ENCODE results near the gene ANO6. TPM values are rescaled to one million over a fixed set of nuclear protein-coding genes. Genes with fewer than 3 reads are reported as not detected.

ANO6 gene
- total RNA-seq, 4 donors from 2014 or later: 31.8 to 43.5 (median 34.1) TPM

DNA sequence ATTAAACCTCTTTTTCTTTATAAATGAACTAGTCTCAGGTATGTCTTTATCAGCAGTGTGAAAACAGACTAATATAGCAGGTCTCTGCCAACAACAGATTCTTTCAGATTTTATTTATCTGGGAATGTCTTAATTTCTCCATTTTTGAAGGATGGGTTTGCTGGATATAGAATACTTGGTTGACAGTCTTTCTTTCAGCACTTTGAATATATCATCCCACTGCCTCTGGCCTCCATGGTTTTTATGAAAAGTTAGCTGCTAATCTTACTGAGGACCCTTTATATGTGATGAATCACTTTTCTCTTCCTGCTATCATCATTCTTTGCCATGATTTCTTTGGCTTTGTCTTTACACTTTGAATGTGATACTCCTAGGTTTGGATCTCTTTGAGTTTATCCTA lies 148.0 kb downstream of the ANO6 start:
- DNase-seq (ENCODE audit: low spot score in 2 of 2): no peak
- Histone ChIP-seq H3K4me3 (no peak overlapping the region), H3K9me3 (peaks cover 28% of the 10 kb centered on the region), H3K36me3 (peaks cover 34% of the 10 kb centered on the region), H3K27me3 (no peaks in the 10 kb centered on the region), H3K27ac (no peak overlapping the region), H3K4me1 (no peaks in the 10 kb centered on the region)
- TF ChIP-seq, protein P1, sequence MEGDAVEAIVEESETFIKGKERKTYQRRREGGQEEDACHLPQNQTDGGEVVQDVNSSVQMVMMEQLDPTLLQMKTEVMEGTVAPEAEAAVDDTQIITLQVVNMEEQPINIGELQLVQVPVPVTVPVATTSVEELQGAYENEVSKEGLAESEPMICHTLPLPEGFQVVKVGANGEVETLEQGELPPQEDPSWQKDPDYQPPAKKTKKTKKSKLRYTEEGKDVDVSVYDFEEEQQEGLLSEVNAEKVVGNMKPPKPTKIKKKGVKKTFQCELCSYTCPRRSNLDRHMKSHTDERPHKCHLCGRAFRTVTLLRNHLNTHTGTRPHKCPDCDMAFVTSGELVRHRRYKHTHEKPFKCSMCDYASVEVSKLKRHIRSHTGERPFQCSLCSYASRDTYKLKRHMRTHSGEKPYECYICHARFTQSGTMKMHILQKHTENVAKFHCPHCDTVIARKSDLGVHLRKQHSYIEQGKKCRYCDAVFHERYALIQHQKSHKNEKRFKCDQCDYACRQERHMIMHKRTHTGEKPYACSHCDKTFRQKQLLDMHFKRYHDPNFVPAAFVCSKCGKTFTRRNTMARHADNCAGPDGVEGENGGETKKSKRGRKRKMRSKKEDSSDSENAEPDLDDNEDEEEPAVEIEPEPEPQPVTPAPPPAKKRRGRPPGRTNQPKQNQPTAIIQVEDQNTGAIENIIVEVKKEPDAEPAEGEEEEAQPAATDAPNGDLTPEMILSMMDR (IDR thresholded peaks at IDR 0.05): no peak
- TF ChIP-seq POLR2A (IDR thresholded peaks at IDR 0.05): no peak
- no peak for TF ChIP-seq EP300 (IDR thresholded peaks at IDR 0.05)
- TF ChIP-seq POLR2AphosphoS5 (IDR thresholded peaks at IDR 0.05): no peak

- Histone ChIP-seq H3K27me3 (no peaks in the 10 kb centered on the region), H3K36me3 (peaks cover 39% of the 10 kb centered on the region), H3K4me1 (no peaks in the 10 kb centered on the region), H3K9me3 (peaks cover 13% of the 10 kb centered on the region), H3K4me3 (no peak overlapping the region), H3K27ac (no peak overlapping the region)
- 88% methylated on average over 3 of the region's 3 CpGs for WGBS
- TF ChIP-seq EP300 (IDR thresholded peaks at IDR 0.05): no peak
- TF ChIP-seq POLR2A (IDR thresholded peaks at IDR 0.05): no peak
- TF ChIP-seq POLR2AphosphoS5 (IDR thresholded peaks at IDR 0.05): no peak
- TF ChIP-seq, protein P1 (IDR thresholded peaks at IDR 0.05): no peak
- no peak for DNase-seq (ENCODE audit: low spot score in 2 of 2)
Measured at GRCh38 chr12:45368841-45369489, 153.1 kb downstream of the ANO6 start.

- Histone ChIP-seq H3K9me3 (no peaks in the 10 kb centered on the region), H3K4me1 (no peaks in the 10 kb centered on the region), H3K4me3 (no peak overlapping the region), H3K36me3 (peaks cover 26% of the 10 kb centered on the region), H3K27me3 (no peaks in the 10 kb centered on the region), H3K27ac (no peak overlapping the region)
- 78% methylated on average over 1 of the region's 1 CpG for WGBS
- DNase-seq (ENCODE audit: low spot score in 2 of 2): no peak
- TF ChIP-seq POLR2AphosphoS5 (IDR thresholded peaks at IDR 0.05) (no peak), EP300 (IDR thresholded peaks at IDR 0.05) (no peak)
Measured at GRCh38 chr12:45377815-45378214, 161.9 kb downstream of the ANO6 start.

- Histone ChIP-seq H3K27me3 (no peaks in the 10 kb centered on the region), H3K36me3 (peaks cover 41% of the 10 kb centered on the region), H3K9me3 (no peaks in the 10 kb centered on the region), H3K27ac (no peak overlapping the region), H3K4me1 (no peaks in the 10 kb centered on the region), H3K4me3 (no peak overlapping the region)
- DNase-seq (ENCODE audit: low spot score in 2 of 2): no peak
- TF ChIP-seq POLR2A (IDR thresholded peaks at IDR 0.05): no peak
- TF ChIP-seq, protein P1 (IDR thresholded peaks at IDR 0.05): no peak
- TF ChIP-seq POLR2AphosphoS5 (IDR thresholded peaks at IDR 0.05): no peak
- no peak for TF ChIP-seq EP300 (IDR thresholded peaks at IDR 0.05)
- 94% methylated on average over 5 of the region's 5 CpGs for WGBS
Measured at GRCh38 chr12:45379261-45379660, 163.4 kb downstream of the ANO6 start.

- Histone ChIP-seq H3K27me3 (no peaks in the 10 kb centered on the region), H3K4me3 (no peak overlapping the region), H3K27ac (no peak overlapping the region), H3K9me3 (no peaks in the 10 kb centered on the region), H3K4me1 (no peaks in the 10 kb centered on the region), H3K36me3 (peaks cover 52% of the 10 kb centered on the region)
- no peak for DNase-seq (ENCODE audit: low spot score in 2 of 2)
- TF ChIP-seq POLR2AphosphoS5 (IDR thresholded peaks at IDR 0.05): no peak
- TF ChIP-seq, protein P1 (IDR thresholded peaks at IDR 0.05): no peak
- no peak for TF ChIP-seq EP300 (IDR thresholded peaks at IDR 0.05)
- no peak for TF ChIP-seq POLR2A (IDR thresholded peaks at IDR 0.05)
- 63% methylated on average over 4 of the region's 4 CpGs for WGBS
Measured at GRCh38 chr12:45381351-45381750, 165.5 kb downstream of the ANO6 start.

GRCh38 chr12:45388545-45388944 lies 172.7 kb downstream of the ANO6 start:
- peaks cover 49% of the 10 kb centered on the region for H3K36me3 ChIP-seq

More at GRCh38 chr12:45388545-45388944, 172.7 kb downstream of the ANO6 start:
- Histone ChIP-seq H3K9me3 (no peaks in the 10 kb centered on the region), H3K4me1 (peaks cover 2% of the 10 kb centered on the region), H3K4me3 (no peak overlapping the region), H3K27ac (no peak overlapping the region), H3K27me3 (no peaks in the 10 kb centered on the region)
- 26% methylated on average over 1 of the region's 1 CpG for WGBS
- no peak for TF ChIP-seq POLR2A (IDR thresholded peaks at IDR 0.05)
- TF ChIP-seq POLR2AphosphoS5 (IDR thresholded peaks at IDR 0.05): no peak
- TF ChIP-seq, protein P1 (IDR thresholded peaks at IDR 0.05): peak; percentile 8 to 37
- no peak for TF ChIP-seq EP300 (IDR thresholded peaks at IDR 0.05)
- DNase-seq (ENCODE audit: low spot score in 2 of 2): no peak
